HPDE6-E6E7 (cell line): ENCODE data around the gene LBHD1.
"Not testable (repeated sequence)": the region's sequence is repeated elsewhere in the genome, so short reads cannot be mapped to it uniquely, and the experiment has no call there.

Experiments used
- DNase-seq: peaks from one replicate; pipeline ENCODE4 v3.0.0; 2011; ENCODE audit warnings: missing footprints; ENCODE audit errors: extremely low spot score

LBHD1 gene

DNA sequence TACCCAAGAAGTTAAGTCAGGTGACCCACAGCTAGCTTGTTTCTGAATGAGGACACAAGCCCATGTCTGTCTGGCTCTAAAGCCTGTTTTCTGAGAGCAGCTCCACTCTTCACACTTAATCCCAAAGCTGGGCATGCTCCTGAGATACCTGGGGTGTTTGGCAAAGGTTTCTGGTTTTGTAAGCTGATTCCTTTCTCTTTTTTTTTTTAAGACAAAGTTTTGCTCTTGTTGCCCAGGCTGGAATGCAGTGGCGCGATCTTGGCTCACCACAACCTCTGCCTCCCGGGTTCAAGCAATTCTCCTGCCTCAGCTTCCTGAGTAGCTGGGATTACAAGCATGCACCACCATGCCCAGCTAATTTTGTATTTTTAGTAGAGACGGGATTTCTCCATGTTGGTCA, 21.6 kb upstream of the LBHD1 start:
- DNase-seq = not testable (repeated sequence)

DNA sequence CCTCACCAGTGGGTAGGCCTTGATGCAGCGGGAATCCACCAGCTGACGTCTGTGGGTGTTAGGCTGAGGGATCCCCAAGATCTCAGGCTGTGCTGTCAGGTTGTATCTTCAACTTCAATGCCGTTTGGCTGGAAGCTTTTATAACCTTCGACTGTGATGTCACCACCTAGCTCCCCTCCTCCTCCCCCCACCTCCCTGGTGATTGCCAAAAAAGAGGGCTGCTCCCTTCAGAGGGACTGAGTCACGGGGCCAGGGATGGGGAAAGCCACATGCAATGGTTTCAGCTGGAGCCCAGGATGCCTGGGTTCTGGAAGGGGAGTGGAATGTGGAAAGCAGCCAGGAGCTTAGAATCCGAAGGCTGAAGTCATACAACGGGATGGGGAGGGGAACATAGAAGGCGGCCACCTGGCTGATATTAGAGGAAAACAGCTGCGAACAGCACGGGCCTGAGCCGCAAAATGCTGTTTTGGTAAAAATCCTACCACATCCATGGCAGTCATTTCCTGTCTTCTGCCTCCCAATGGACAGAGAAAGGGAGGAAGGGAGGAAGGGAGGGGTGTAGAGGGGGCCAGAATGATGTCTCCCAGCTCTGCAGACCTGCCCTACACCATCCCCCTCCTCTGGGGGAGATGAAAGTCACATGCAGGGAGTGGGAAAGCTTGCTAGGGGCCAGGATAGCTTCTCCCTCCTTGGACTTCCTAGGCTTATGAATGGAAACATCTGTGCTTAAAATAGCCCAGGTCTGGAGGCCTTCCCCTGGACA, 17.5 kb upstream of the LBHD1 start, which contains the start of gene LRRN4CL:
LRRN4CL (minus strand) TSS at position 110 of the 763 bp plus-strand sequence. CDS start 1,022 bp downstream, outside the sequence.
- DNase-seq = no peak

DNA sequence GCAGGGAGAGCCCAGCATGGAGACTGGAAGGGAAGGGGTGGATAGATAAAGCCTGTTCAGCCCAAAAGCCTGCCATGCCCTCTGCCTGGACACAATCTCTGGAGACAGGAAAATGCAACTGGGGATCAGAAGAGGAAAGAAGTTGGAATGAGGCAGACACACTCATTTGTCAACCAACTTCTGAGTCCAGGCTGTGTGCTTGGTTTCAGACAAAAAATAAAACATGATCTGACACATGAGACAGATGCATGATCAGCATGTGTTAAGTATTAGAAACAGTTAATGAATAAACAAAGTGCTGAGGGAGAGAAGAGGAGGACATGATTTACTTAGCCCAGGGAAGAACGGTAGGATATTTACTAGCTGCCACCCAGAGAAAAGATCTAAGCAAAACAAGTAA, 16.4 kb upstream of the LBHD1 start:
- DNase-seq = no peak

DNA sequence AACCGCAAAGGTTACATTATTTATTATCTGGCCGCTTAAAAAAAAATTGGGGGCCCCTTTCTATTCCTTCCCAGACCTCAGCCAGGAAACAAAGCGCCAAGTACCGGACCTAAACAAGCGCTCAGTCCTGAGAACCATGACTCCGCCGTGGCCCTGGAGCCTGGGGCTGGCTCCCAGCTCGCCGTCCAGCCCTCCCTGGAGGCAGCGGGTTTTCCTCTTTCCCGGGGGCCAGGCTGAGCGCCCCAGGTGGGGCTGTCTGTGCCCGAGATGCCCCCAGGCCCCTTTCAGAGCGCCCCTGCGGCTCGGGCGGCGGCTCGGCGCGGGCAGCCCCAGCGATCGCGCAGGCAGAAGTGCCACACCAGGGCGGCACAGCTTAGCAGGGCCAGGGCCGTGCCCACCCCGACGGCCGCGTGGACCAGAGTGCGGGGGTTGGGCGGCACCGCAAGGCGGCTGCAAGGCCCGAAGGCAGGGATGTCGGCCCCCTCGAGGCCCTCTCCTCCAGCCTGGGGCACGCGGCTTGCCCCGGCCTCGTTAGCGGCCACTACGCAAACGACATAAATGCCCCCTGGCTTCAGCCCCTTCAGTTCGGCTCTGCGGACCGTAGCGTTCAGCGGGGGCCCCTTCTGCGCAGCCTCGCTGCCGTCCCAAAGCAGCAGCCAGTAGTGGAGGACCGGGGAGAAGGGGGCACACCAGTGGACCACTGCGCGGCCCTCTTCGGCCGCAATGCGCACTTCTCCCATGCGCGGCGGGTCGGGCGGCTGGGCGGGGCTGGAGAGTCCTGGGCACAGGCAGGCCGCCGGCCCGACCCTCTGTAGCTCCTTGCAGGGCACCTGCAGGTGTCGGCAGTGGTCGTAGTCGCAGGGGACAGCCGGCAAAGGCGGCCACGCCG, 15.7 kb upstream of the LBHD1 start:
- no peak for DNase-seq

DNA sequence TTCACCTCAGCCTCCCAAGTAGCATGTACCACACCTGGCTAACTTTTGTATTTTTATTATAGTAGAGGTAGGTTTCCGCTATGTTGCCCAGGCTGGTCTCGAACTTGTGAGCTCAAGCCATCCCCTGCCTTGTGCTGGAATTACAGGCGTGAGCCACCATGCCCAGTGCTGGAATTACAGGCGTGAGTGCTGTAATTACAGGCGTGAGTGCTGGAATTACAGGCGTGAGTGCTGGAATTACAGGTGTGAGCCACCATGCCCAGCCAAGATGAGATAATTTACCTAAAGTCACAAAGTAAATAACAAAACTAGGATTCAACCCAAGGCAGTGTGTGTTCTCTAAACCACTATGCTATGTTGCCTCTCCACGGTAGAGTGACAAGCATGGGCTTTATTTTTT, 10.5 kb upstream of the LBHD1 start:
- DNase-seq = no peak

GRCh38 chr11:62680825-62681240, 8.8 kb upstream of the LBHD1 start:
- DNase-seq = peak; percentile 67

DNA sequence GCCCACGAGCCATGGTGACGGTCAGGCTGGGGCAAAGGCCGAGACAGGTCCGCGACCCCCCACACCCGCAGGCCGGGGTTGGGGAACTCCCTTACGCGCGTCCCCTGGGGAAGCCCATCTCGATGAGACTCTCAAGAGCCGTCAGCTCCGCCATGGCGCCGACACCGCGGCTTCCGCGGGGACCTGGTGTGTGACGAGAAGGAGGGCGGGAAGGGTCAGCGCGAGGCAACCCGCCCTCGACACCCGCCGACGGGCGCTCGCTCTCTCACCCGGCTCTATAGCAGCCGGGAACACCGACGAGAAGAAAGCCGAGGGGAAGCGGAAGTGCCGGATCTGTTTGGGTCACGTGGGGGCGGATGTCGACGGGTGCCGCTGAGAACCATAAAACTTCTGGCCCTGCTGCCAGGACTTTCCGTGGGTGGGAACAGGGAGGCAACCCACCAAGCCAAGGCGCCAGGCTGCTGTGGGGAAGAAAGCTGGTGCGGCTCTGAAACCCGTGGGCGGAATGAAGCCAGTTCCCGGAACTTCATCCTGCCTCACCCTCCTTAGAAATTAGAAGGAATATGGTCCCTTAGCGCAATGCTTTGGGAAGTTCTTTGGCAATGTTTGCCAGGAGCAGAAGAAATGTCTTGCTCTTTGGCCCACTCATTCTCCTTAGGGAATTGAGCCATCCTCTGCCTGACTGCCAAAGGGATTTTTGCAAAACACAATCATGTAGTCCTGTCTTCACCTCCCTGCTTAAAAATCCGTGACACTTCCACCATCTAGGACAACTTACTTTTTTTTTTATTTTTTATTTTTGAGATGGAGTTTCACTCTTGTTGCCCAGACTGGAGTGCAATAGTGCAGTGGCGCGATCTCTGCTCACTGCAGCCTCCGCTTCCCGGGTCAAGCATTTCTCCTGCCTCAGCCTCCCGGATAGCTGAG, 7.0 kb upstream of the LBHD1 start, which contains the start of gene UBXN1:
UBXN1 (minus strand) TSS at position 304 of the 927 bp plus-strand sequence; CDS start at position 154, 150 bp downstream.
- peak; percentile 82 for DNase-seq

DNA sequence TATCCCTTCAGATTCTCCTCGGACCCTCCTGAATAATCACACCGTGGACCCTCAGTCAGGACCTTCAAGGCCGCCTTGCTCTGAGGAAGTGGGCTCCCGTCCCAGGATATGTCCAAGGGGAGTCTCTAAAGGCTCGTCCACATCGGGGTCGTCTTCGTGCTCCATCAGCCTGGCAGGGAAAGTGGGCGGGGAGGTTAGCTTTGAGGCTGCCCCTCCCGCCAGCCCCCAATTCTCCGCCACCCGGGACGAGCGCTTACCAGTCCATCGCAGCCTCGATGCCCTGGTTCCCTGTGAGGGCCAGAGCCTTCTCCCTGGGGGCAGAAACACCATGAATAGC, 6.3 kb upstream of the LBHD1 start:
- no peak for DNase-seq

DNA sequence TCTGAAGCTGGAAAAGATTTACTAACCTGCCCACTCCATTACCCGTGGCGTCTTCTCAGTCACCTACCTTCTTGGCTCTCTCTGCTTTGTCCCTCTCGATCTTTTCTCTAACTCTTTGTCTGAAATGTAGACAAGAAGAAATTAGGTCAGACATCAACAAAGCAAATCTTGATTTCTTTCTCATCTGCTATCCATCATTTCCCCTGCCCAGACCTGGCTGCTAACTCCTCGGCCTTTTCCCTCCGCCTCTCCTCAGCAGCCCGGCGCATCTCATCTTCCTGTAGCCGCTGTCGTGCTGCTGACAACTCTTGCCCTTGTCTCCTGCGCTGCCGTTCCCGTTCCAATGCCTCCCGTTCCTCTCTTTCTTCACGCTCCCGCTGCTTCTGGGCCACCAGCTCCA, 5.6 kb upstream of the LBHD1 start:
- no peak for DNase-seq

DNA sequence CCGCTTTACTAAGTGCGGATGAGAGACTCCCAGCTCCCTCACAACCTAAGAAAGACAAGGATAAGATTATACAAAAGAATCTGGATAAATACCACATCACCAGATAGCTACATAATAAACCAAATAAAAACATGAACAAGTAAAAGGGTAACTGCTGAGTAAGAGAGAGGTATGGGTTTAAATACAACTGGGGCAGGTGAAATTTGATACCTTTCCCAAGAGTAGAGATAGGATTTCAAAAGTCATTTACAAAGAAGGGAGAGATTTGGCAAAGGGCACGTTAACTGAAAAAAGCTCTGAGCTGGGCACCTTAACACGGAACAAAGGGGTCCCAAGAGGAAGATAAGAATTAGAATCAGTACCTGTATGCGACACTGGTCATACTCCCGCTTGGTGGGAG, 5.1 kb upstream of the LBHD1 start:
- DNase-seq = no peak

- no peak for DNase-seq
These were observed 4.6 kb upstream of the LBHD1 start for GRCh38 chr11:62676698-62677097.

DNA sequence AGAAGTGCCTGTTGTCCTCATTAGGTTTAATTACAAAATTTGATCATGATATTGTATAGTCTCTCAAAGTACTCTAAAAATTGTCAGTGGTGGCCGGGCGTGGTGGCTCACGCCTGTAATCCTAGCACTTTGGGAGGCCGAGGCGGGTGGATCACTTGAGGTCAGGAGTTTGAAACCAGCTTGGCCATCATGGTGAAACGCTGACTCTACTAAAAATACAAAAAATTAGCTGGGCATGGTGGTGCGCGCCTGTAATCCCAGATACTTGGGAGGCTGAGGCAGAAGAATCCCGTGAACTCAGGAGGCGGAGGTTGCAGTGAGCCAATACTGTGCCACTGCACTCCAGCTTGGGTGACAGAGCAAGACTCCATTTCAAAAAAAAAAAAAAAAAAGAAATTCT, 3.3 kb upstream of the LBHD1 start:
- DNase-seq = not testable (repeated sequence)

DNA sequence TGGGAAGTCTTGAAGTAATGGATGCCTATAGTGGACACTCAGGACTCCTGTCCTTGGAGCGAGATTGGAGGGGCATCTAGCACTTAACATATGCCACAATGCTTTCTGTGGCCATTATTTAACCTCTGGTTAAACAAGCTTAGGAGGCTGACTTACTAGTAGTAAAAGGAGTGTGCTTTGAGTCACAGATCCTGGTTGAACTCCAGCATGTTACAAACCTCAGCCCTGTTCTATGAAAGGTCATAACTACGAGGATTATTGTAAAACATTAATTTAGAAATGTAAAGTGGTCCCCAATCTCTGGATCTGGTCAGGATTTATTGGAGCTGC, 1.1 kb upstream of the LBHD1 start:
- no peak for DNase-seq

DNA sequence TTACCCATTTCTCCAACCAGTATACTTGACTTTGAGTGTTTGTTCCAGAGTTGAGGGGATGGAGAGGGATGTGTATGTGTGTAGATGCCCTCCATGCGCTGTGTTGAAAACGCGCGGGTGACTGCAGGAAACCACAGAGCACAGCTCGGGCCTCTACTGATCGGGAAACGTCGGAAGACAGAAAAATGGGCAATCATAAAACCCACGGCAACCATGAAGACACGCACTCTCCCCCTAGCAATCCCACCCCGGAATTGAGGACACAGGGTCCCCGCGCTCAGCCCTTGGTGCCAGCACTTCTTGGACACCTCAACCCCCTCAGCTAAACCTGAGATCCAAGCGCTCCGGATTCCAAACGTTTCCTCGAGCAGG, 845 bp downstream of the LBHD1 start:
- no peak for DNase-seq

- DNase-seq = no peak
These were observed 2.5 kb downstream of the LBHD1 start for GRCh38 chr11:62669420-62670161.

DNA sequence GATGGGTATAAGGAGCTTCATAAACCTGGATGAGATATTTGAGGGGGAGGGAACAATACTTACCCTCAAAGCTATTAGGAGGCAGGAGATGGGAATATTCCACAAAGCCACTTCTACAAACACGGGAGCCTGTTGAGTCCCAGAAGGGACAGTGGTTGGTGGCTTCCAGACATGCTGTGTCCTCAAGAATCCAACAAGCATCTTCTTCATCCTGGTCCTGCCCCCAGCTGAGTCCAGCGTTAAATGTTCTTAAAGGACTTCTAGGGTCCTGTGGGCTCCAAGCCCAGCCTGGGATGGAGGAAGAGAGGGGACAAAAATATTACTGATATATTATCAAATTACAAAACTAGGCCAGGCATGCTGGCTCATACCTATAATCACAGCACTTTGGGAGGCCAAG, 4.6 kb downstream of the LBHD1 start:
- DNase-seq = no peak

- no peak for DNase-seq
These were observed 5.7 kb downstream of the LBHD1 start for GRCh38 chr11:62666259-62666926.

DNA sequence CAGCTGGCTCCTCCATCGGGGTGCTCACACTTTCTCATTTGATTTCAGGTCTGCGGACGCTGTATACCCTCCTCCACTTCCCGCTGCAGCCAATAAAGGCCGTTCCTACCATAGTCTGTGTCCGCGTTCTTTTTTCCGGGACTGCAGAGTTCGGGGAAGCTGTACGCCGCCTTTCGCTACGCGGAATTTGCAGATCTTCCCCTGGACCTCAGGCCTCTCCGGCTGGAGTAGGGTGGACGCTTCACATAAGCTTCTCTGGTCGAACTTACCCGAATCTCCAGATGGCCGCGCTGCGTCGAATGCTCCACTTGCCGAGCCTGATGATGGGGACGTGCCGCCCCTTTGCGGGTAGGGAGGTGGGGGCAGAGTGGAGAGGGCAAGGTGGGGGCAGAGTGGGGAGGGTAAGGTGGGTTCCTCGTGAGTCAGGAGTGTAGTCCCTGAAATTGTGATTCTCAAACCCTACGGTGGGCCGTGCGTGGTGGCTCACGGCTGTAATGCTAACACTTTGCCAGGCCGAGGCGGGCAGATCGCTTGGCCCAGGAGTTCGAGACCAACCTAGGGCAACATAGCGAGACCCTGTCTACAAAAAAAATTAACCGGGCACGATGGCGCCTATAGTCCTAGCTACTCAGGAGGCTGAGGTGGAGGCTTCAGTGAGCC, 6.3 kb downstream of the LBHD1 start:
- DNase-seq = peak; percentile 31

DNA sequence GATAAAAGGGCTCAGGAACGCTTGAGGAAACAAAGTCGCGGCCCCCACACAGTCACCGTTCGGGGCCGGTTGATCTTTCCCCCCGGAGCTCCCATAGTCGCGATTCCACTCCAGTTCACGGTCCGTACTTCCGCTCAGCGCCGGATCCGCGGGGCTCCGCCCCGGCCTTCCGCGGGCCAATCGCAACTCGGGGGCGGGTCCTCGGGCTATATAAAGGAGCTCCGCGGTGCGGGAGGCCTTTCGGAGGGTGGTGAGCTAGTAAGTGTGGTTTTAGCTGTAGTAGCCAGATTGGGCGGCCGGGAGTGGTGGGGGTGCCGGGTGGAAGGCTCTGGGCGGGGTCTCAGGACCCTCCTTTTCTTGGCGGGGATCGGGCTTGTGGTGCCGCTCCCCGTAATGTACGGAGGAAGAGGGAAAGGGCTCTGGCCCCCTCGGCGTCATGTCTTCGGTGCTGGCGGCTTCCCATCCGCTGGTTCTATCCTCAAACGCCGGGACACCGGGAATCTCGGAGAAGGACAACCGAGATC, 6.9 kb downstream of the LBHD1 start, which contains the start of the genes C11orf98 and CSKMT:
C11orf98 (minus strand) TSS at position 136 of the 524 bp plus-strand sequence; CDS start at position 95, 41 bp downstream.
CSKMT (plus strand) TSS at position 238 of the 524 bp plus-strand sequence. CDS start 568 bp downstream, outside the sequence.
- DNase-seq = peak; percentile 93
